A673 (cell line): ENCODE results near the gene CLMP. TPM values are rescaled to one million over a fixed set of nuclear protein-coding genes. Genes with fewer than 3 reads are reported as not detected.

Experiments
- BruUV-seq: library from RNA; stranded (reverse); fragments of 400-500 nt; replicated peaks from 2 replicates; lab custom pipeline; 2021; lab: Mats Ljungman, UMichigan
- CTCF ChIA-PET: fragments of 300-600 bp; sonication (Branson Sonifier 250); formaldehyde crosslinking; loops from one replicate; lab custom pipeline; 2022; ENCODE audit warnings: antibody characterized with exemption; lab: Charles Lee
- POLR2A ChIA-PET: fragments of 300-600 bp; sonication (Branson Sonifier 250); formaldehyde crosslinking; loops from one replicate; lab custom pipeline; 2022; ENCODE audit warnings: antibody characterized with exemption; ENCODE audit not compliant: low non-redundant PET; lab: Charles Lee
- DNase-seq: peaks from one replicate; pipeline ENCODE4 v3.0.0-alpha.2; 2015; ENCODE audit warnings: low spot score
- H3K27ac ChIP-seq: fragments of 200-600 bp; sonication (generic); 2 replicates; pipeline ENCODE4 v1.5.1; 2016; ENCODE audit warnings: mixed run types, low read depth, mild to moderate bottlenecking, mixed read lengths, antibody characterized with exemption, low read length; ENCODE audit not compliant: poor library complexity, severe bottlenecking
- H3K27me3 ChIP-seq: fragments of 200-600 bp; sonication (generic); replicated peaks from 2 replicates; pipeline ENCODE4 v1.6.1; 2017; ENCODE audit warnings: mixed run types, low read depth, mild to moderate bottlenecking, mixed read lengths, antibody characterized with exemption, low read length; ENCODE audit not compliant: insufficient read depth, poor library complexity
- H3K36me3 ChIP-seq: fragments of 200-600 bp; sonication (generic); 2 replicates; pipeline ENCODE4 v1.6.1; 2016; ENCODE audit warnings: mixed run types, mild to moderate bottlenecking, mixed read lengths, antibody characterized with exemption, low read length; ENCODE audit not compliant: insufficient read depth, poor library complexity, severe bottlenecking
- H3K4me1 ChIP-seq: fragments of 200-600 bp; sonication (generic); 2 replicates; pipeline ENCODE4 v1.6.1; 2017; ENCODE audit warnings: mixed run types, mild to moderate bottlenecking, mixed read lengths, antibody characterized with exemption, low read length; ENCODE audit not compliant: insufficient read depth, poor library complexity, severe bottlenecking
- H3K4me3 ChIP-seq: fragments of 200-600 bp; sonication (generic); 2 replicates; pipeline ENCODE4 v1.5.1; 2016; ENCODE audit warnings: low read depth, mixed run types, mild to moderate bottlenecking, mixed read lengths, low read length; ENCODE audit not compliant: poor library complexity, severe bottlenecking
- H3K9me3 ChIP-seq: fragments of 200-600 bp; sonication (generic); 2 replicates; pipeline ENCODE4 v1.6.1; 2016; ENCODE audit warnings: mixed run types, low read depth, mild to moderate bottlenecking, mixed read lengths, antibody characterized with exemption, low read length; ENCODE audit not compliant: poor library complexity, severe bottlenecking
- CTCF ChIP-seq: fragments of 300-800, 200-600 bp; sonication (generic); conservative IDR thresholded peaks from 2 replicates; pipeline ENCODE4 v1.5.1; 2017; ENCODE audit warnings: low read depth, mild to moderate bottlenecking, antibody characterized with exemption, low read length, moderate library complexity, mixed read lengths
- EZH2 ChIP-seq: fragments of 200-600 bp; sonication (generic); IDR thresholded peaks from 2 replicates; pipeline ENCODE4 v1.6.1; 2017; ENCODE audit warnings: borderline replicate concordance, low read depth, mild to moderate bottlenecking, mixed read lengths, antibody characterized with exemption, low read length; ENCODE audit not compliant: poor library complexity, severe bottlenecking
- intact Hi-C: fragments of 100-400 bp; cut with micrococcal nuclease; formaldehyde crosslinking; loops from one replicate; pipeline ENCODE4 v1.10.0; 2022; ENCODE audit not compliant: unreplicated experiment
- total RNA-seq: library from RNA; stranded (reverse); gene quantifications from 2 replicates; pipeline ENCODE4 v1.2.3, GENCODE V29; 2021

Gene CLMP
- total RNA-seq, 1 experiment from 2014 or later, result 62.6 TPM

GRCh38 chr11:123187665-123188507 lies 7.2 kb downstream of the CLMP start:
- Histone ChIP-seq H3K9me3 (no peaks in the 10 kb centered on the region), H3K4me1 (peaks cover 39% of the 10 kb centered on the region), H3K27me3 (no peaks in the 10 kb centered on the region), H3K36me3 (peaks cover 3% of the 10 kb centered on the region), H3K4me3 (peak overlapping the region; percentile 16), H3K27ac (peak overlapping the region; percentile 48)
- ChIA-PET POLR2A (interaction anchor here (0.6 kb wide), 1 partner anchor 71 kb away, joined by 3 read pairs; no protein-coding TSS in a partner anchor), CTCF (interaction anchor here (0.8 to 1.8 kb wide), 2 partner anchors 47 to 59 kb away, joined by 4 read pairs; no protein-coding TSS in a partner anchor)
- no peak for TF ChIP-seq CTCF
- no peak for TF ChIP-seq EZH2
- DNase-seq, result peak; percentile 65
- no TSS peak for BruUV-seq
- intact Hi-C loops, result no loop called here

- Histone ChIP-seq H3K27ac (no peak overlapping the region), H3K9me3 (no peaks in the 10 kb centered on the region), H3K36me3 (peaks cover 3% of the 10 kb centered on the region), H3K27me3 (no peaks in the 10 kb centered on the region), H3K4me1 (peaks cover 33% of the 10 kb centered on the region), H3K4me3 (no peak overlapping the region)
- BruUV-seq, result no TSS peak
- intact Hi-C loops, result no loop called here
- ChIA-PET POLR2A (no interaction called here), CTCF (interaction anchor here (1.8 kb wide), 1 partner anchor 60 kb away, joined by 4 read pairs; no protein-coding TSS in a partner anchor)
- TF ChIP-seq CTCF (no peak), EZH2 (no peak)
- DNase-seq, result no peak
These were observed 7.8 kb downstream of the CLMP start for GRCh38 chr11:123187248-123187647.

GRCh38 chr11:123186286-123186685 lies 8.8 kb downstream of the CLMP start:
- BruUV-seq, result no TSS peak
- ChIA-PET POLR2A (no interaction called here), CTCF (interaction anchor here (0.6 kb wide), 1 partner anchor 18 kb away, joined by 4 read pairs; no protein-coding TSS in a partner anchor)
- no peak for DNase-seq
- intact Hi-C loops, result no loop called here
- Histone ChIP-seq H3K27me3 (no peaks in the 10 kb centered on the region), H3K4me1 (peaks cover 39% of the 10 kb centered on the region), H3K4me3 (no peak overlapping the region), H3K27ac (no peak overlapping the region), H3K9me3 (no peaks in the 10 kb centered on the region), H3K36me3 (no peaks in the 10 kb centered on the region)
- TF ChIP-seq CTCF, result no peak
- TF ChIP-seq EZH2, result no peak
